PC-3 (cell line): Measurements from ENCODE around the gene ACBD5. TPM values are rescaled to one million over a fixed set of nuclear protein-coding genes. Genes with fewer than 3 reads are reported as not detected.

Experiments
- ATAC-seq: fragments of 200-7000 bp; cut with Tn5 transposase; 2 replicates; pipeline ENCODE4 v1.9.1; 2020; ENCODE audit warnings: mild to moderate bottlenecking, moderate library complexity
- BruUV-seq: library from RNA; stranded (reverse); fragments of 400-500 nt; replicated peaks from 2 replicates; lab custom pipeline; 2021; lab: Mats Ljungman, UMichigan
- CTCF ChIA-PET: fragments of 300-600 bp; sonication (Branson Sonifier 250); formaldehyde crosslinking; loops from one replicate; lab custom pipeline; 2022; ENCODE audit warnings: antibody characterized with exemption; lab: Charles Lee
- POLR2A ChIA-PET: fragments of 300-600 bp; sonication (Branson Sonifier 250); formaldehyde crosslinking; loops from one replicate; lab custom pipeline; 2022; ENCODE audit warnings: antibody characterized with exemption; ENCODE audit not compliant: unreplicated experiment; lab: Charles Lee
- DNase-seq: peaks from one replicate; pipeline ENCODE4 v3.0.0-alpha.2; 2015
- H2AFZ ChIP-seq: fragments of 300-600 bp; sonication (generic); 2 replicates; pipeline ENCODE4 v1.6.0; 2016; ENCODE audit warnings: antibody characterized with exemption, low read length
- H3F3A ChIP-seq: fragments of 300-600 bp; sonication (generic); one replicate; pipeline ENCODE4 v1.6.0; 2017; ENCODE audit warnings: antibody characterized with exemption, low read length, control low read depth, mild to moderate bottlenecking; ENCODE audit not compliant: unreplicated experiment
- H3K27ac ChIP-seq: fragments of 300-600 bp; sonication (generic); 2 replicates; pipeline ENCODE4 v1.5.1; 2016; ENCODE audit warnings: mild to moderate bottlenecking, low read length
- H3K27me3 ChIP-seq: fragments of 300-600 bp; sonication (generic); 2 replicates; pipeline ENCODE4 v1.6.1; 2016; ENCODE audit warnings: low read length, mixed read lengths
- H3K36me3 ChIP-seq: fragments of 300-600 bp; sonication (generic); 2 replicates; pipeline ENCODE4 v1.6.1; 2016; ENCODE audit warnings: low read depth, mixed run types, low read length, mixed read lengths
- H3K4me1 ChIP-seq: fragments of 300-600 bp; sonication (generic); 2 replicates; pipeline ENCODE4 v1.5.1; 2016; ENCODE audit warnings: low read length; ENCODE audit not compliant: insufficient read depth
- H3K4me2 ChIP-seq: fragments of 300-600 bp; sonication (generic); 2 replicates; pipeline ENCODE4 v1.6.0; 2016; ENCODE audit warnings: low read length
- H3K4me3 ChIP-seq: fragments of 300-600 bp; sonication (generic); 2 replicates; pipeline ENCODE4 v1.5.1; 2016; ENCODE audit warnings: mild to moderate bottlenecking, low read length, mixed read lengths
- H3K79me2 ChIP-seq: fragments of 300-600 bp; sonication (generic); 2 replicates; pipeline ENCODE4 v1.6.1; 2017; ENCODE audit warnings: low read length, mixed read lengths
- H3K9ac ChIP-seq: fragments of 300-600 bp; sonication (generic); 2 replicates; pipeline ENCODE4 v1.6.0; 2016; ENCODE audit warnings: mild to moderate bottlenecking, low read length
- H3K9me2 ChIP-seq: fragments of 300-600 bp; sonication (generic); replicated peaks from 2 replicates; pipeline ENCODE4 v1.6.1; 2016; ENCODE audit warnings: mixed run types, low read length, mixed read lengths
- H3K9me3 ChIP-seq: fragments of 300-600 bp; sonication (generic); 2 replicates; pipeline ENCODE4 v1.6.1; 2016; ENCODE audit warnings: low read length, mixed read lengths
- H4K20me1 ChIP-seq: fragments of 300-600 bp; sonication (generic); 2 replicates; pipeline ENCODE4 v1.6.1; 2016; ENCODE audit warnings: low read length, mixed read lengths
- EZH2 ChIP-seq: fragments of 300-600 bp; sonication (generic); IDR thresholded peaks from one replicate; pipeline ENCODE4 v1.6.1; 2017; ENCODE audit warnings: antibody characterized with exemption, mild to moderate bottlenecking, low read length; ENCODE audit not compliant: unreplicated experiment
- EZH2phosphoT487 ChIP-seq: fragments of 300-600 bp; sonication (generic); IDR thresholded peaks from 2 replicates; pipeline ENCODE4 v1.6.1; 2018; ENCODE audit warnings: mild to moderate bottlenecking, antibody characterized with exemption, low read length, borderline replicate concordance
- intact Hi-C: fragments of 100-400 bp; cut with micrococcal nuclease; formaldehyde crosslinking; loops from 2 replicates; pipeline ENCODE4 v1.9.0; 2023
- total RNA-seq: library from RNA; depleted of rRNA; stranded (reverse); fragments of >200 nt; gene quantifications from 2 replicates; pipeline ENCODE4 v1.2.3, GENCODE V29; 2014
- TF ChIP-seq, protein P1 (sequence below): fragments of 300-600 bp; sonication (generic); conservative IDR thresholded peaks from 2 replicates; pipeline ENCODE4 v1.5.1; 2017; ENCODE audit warnings: antibody characterized with exemption, low read depth, mild to moderate bottlenecking, low read length

The ACBD5 gene
- total RNA-seq, 1 experiment from 2014 or later = 10.7 TPM

DNA sequence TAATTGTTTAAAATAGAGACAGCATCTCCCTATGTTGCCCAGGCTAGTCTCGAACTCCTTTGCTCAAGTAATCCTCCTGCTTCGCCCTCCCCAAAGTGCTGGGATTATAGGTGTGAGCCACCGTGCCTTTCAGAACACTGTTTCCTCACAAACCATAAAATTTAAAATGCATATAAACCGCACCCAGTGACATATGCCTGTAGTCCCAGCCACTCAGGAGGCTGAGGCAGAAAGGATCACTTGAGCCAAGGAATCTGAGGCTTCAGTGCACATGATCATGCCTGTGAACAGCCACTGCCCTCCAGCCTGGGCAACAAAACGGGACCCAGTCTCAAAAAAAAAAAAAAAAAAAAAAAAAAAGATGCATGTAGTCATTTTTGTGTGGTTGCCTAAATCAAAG is 36.8 kb downstream of the ACBD5 start:
- Histone ChIP-seq H3K27ac (no peak overlapping the region), H4K20me1 (no peaks in the 10 kb centered on the region), H3K9me3 (no peaks in the 10 kb centered on the region), H3K9ac (no peak overlapping the region), H3K4me3 (no peak overlapping the region), H3K9me2 (no peaks in the 10 kb centered on the region), H3K27me3 (no peaks in the 10 kb centered on the region), H3K36me3 (peaks cover 4% of the 10 kb centered on the region; the same call in 1 of the 2 replicates), H3F3A (no peaks in the 10 kb centered on the region), H3K4me1 (no peaks in the 10 kb centered on the region), H2AFZ (no peak overlapping the region), H3K79me2 (no peaks in the 10 kb centered on the region), H3K4me2 (no peak overlapping the region)
- CTCF ChIA-PET = no interaction called here
- TF ChIP-seq EZH2 (no peak), EZH2phosphoT487 (no peak)
- TF ChIP-seq, protein P1, sequence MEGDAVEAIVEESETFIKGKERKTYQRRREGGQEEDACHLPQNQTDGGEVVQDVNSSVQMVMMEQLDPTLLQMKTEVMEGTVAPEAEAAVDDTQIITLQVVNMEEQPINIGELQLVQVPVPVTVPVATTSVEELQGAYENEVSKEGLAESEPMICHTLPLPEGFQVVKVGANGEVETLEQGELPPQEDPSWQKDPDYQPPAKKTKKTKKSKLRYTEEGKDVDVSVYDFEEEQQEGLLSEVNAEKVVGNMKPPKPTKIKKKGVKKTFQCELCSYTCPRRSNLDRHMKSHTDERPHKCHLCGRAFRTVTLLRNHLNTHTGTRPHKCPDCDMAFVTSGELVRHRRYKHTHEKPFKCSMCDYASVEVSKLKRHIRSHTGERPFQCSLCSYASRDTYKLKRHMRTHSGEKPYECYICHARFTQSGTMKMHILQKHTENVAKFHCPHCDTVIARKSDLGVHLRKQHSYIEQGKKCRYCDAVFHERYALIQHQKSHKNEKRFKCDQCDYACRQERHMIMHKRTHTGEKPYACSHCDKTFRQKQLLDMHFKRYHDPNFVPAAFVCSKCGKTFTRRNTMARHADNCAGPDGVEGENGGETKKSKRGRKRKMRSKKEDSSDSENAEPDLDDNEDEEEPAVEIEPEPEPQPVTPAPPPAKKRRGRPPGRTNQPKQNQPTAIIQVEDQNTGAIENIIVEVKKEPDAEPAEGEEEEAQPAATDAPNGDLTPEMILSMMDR = no peak
- DNase-seq = no peak
- POLR2A ChIA-PET = no interaction called here
- intact Hi-C loops = no loop called here
- BruUV-seq = no TSS peak
- no peak for ATAC-seq

- Histone ChIP-seq H2AFZ (no peak overlapping the region), H3F3A (no peaks in the 10 kb centered on the region), H3K36me3 (peaks cover 4% of the 10 kb centered on the region; the same call in 1 of the 2 replicates), H3K4me3 (no peak overlapping the region), H4K20me1 (no peaks in the 10 kb centered on the region), H3K27me3 (no peaks in the 10 kb centered on the region), H3K79me2 (no peaks in the 10 kb centered on the region), H3K9ac (no peak overlapping the region), H3K4me1 (no peaks in the 10 kb centered on the region), H3K27ac (no peak overlapping the region), H3K9me3 (no peaks in the 10 kb centered on the region), H3K9me2 (no peaks in the 10 kb centered on the region), H3K4me2 (no peak overlapping the region)
- no peak for DNase-seq
- POLR2A ChIA-PET = no interaction called here
- CTCF ChIA-PET = no interaction called here
- intact Hi-C loops = no loop called here
- no peak for TF ChIP-seq EZH2phosphoT487
- TF ChIP-seq, protein P1 = no peak
- no peak for TF ChIP-seq EZH2
- no TSS peak for BruUV-seq
- no peak for ATAC-seq
These were observed 42.5 kb downstream of the ACBD5 start for GRCh38 chr10:27197980-27198620.

DNA sequence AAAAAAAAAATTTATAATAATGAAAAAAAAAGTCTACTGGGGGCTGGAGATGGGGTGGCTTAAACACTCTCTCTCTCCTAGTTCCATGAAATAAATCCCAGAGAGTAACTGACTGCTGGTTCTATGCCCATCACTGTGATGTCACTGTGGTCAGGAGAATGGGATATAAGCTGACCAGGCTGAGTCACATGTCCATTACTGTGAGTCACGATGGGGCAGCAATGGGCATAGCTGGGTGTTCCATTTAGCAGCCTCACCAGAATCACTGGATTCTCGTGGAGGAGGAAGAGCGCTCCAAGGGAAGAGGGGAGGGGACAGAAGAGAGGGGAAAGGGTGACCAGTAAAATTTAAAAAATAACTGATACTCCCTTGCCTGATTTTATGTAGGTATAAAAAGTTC is 48.3 kb downstream of the ACBD5 start:
- no peak overlapping the region for H3K4me3 ChIP-seq
- H3K27me3 ChIP-seq = no peaks in the 10 kb centered on the region
- H2AFZ ChIP-seq = no peak overlapping the region
- H3K79me2 ChIP-seq = no peaks in the 10 kb centered on the region
- CTCF ChIA-PET = interaction anchor here (0.7 kb wide), 1 partner anchor 38 kb away, joined by 4 read pairs; the partner anchor contains the start of gene YME1L1
- no peaks in the 10 kb centered on the region for H3F3A ChIP-seq
- H3K9me2 ChIP-seq = no peaks in the 10 kb centered on the region
- intact Hi-C loops = loop anchor here (5.0 kb wide), 1 partner anchor 35 kb away; the partner anchor contains the start of gene MASTL
- H3K4me2 ChIP-seq = no peak overlapping the region
- H3K9me3 ChIP-seq = no peaks in the 10 kb centered on the region
- peak overlapping the region; percentile 43; the same call in 1 of the 2 replicates for H3K27ac ChIP-seq
- H3K36me3 ChIP-seq = no peaks in the 10 kb centered on the region
- H4K20me1 ChIP-seq = no peaks in the 10 kb centered on the region
- no TSS peak for BruUV-seq
- DNase-seq = peak; percentile 82
- no peak overlapping the region for H3K9ac ChIP-seq
- peaks cover 5% of the 10 kb centered on the region; the same call in 1 of the 2 replicates for H3K4me1 ChIP-seq
- TF ChIP-seq, protein P1 = no peak
- TF ChIP-seq EZH2 (no peak), EZH2phosphoT487 (no peak)
- ATAC-seq = peak; percentile 98
- POLR2A ChIA-PET = no interaction called here
